ENCODE results near the gene PEBP1.

- TF ChIP-seq CTCF (IDR thresholded peaks at IDR 0.05; ENCODE audit: insufficient read depth, low read length) (no peak), REST (IDR thresholded peaks at IDR 0.05; ENCODE audit: insufficient replicate concordance, low read depth) (no peak), POLR2AphosphoS5 (IDR thresholded peaks at IDR 0.05; ENCODE audit: low read depth) (peak; percentile 88), GABPA (IDR thresholded peaks at IDR 0.05; ENCODE audit: low read depth) (no peak)
Measured at GRCh38 chr12:118135788-118136558, at the start of gene PEBP1.

All from HL-60 (cell line).